Spleen (tissue), 11 donors: ENCODE measurements around the gene DDAH1. TPM values are rescaled to one million over a fixed set of nuclear protein-coding genes. Genes with fewer than 3 reads are reported as not detected.

ENCODE experiments used
- DNase-seq: peaks from one replicate; pipeline ENCODE4 v3.0.0-alpha.2; 2020
- H3K27ac ChIP-seq, 8 donors: fragments of 200-600 bp; sonication (generic) in 7 of 8; 1 replicate in 4 of 8; 2 replicates in 4 of 8; pipeline versions ENCODE4 v1.5.0 to v1.8.0; 2016 to 2021; ENCODE audit warnings: inconsistent platforms in 4 of 8, mild to moderate bottlenecking in 4 of 8, moderate library complexity in 1 of 8
- H3K27me3 ChIP-seq, 7 donors: fragments of 200-600 bp; sonication (generic) in 6 of 7; replicated peaks in 1 of 7; 1 replicate in 4 of 7; 2 replicates in 3 of 7; pipeline versions ENCODE4 v1.5.0 to v1.8.0; 2016 to 2021; ENCODE audit warnings: inconsistent platforms in 3 of 7, mild to moderate bottlenecking in 1 of 7
- H3K36me3 ChIP-seq, 6 donors: fragments of 200-600 bp; sonication (generic) in 5 of 6; 1 replicate in 4 of 6; 2 replicates in 2 of 6; pipeline versions ENCODE4 v1.5.0 to v1.8.0; 2016 to 2021; ENCODE audit warnings: inconsistent platforms in 2 of 6
- H3K4me1 ChIP-seq, 6 donors: fragments of 200-600 bp; sonication (generic) in 5 of 6; 1 replicate in 3 of 6; 2 replicates in 3 of 6; pipeline versions ENCODE4 v1.5.0 to v1.8.0; 2016 to 2021; ENCODE audit warnings: inconsistent platforms in 3 of 6
- H3K4me3 ChIP-seq, 8 donors: fragments of 200-600 bp; sonication (generic) in 7 of 8; 1 replicate in 4 of 8; 2 replicates in 4 of 8; pipeline versions ENCODE4 v1.5.0 to v1.8.0; 2016 to 2021; ENCODE audit warnings: inconsistent platforms in 4 of 8, mild to moderate bottlenecking in 4 of 8, moderate library complexity in 2 of 8
- H3K9me3 ChIP-seq, 8 donors: fragments of 200-600 bp; sonication (generic) in 7 of 8; 1 replicate in 4 of 8; 2 replicates in 4 of 8; pipeline versions ENCODE4 v1.5.0 to v1.8.0; 2016 to 2021; ENCODE audit warnings: inconsistent platforms in 4 of 8
- POLR2A ChIP-seq, 3 donors: fragments of 450-650 bp; IDR thresholded peaks; one replicate each; pipeline ENCODE4 v1.5.1; 2017; ENCODE audit warnings: antibody characterized with exemption in 3 of 3, mild to moderate bottlenecking in 1 of 3
- POLR2AphosphoS5 ChIP-seq, 3 donors: sonication (generic); formaldehyde crosslinking; IDR thresholded peaks; one replicate each; pipeline ENCODE4 v1.5.1; 2017; ENCODE audit warnings: antibody characterized with exemption in 3 of 3
- WGBS, 5 donors: extraction: QIAGEN DNeasy Blood & Tissue Kit in 3 of 5; methylation state at CpG; one replicate each; pipeline versions ENCODE4 v1.1.5 to v1.1.7; 2013 to 2018; 5-methylcytosine and 5-hydroxymethylcytosine counted together
- intact Hi-C: fragments of 100-400 bp; cut with DNase I; formaldehyde crosslinking; loops from one replicate; pipeline ENCODE4 v1.15.0; 2023; ENCODE audit warnings: low total_unique reads
- polyA plus RNA-seq, 3 donors: library from polyadenylated mRNA; stranded (reverse); fragments of 200-250 nt; gene quantifications; one replicate each; pipeline ENCODE4 v1.2.1, GENCODE V29; 2013
- total RNA-seq, 7 donors: library from RNA; depleted of rRNA in 3 of 7; stranded (reverse); fragments of >200 nt in 3 of 7; fragmentation: NEBNext Ultra II Directional in 4 of 7; extraction: Animal tissue kit (Norgen Biotek cat#: 25700) in 4 of 7; gene quantifications; one replicate each; pipeline versions ENCODE4 v1.1.0 to v1.2.1, GENCODE V29; 2016 to 2021
- TF ChIP-seq, protein P1 (sequence below), 11 experiments: fragments of 200-600 bp in 7 of 11; fragments of 450-650 bp in 4 of 11; sonication (generic) in 4 of 11; IDR thresholded peaks in 8 of 11; conservative IDR thresholded peaks in 3 of 11; 1 replicate in 7 of 11; 2 replicates in 4 of 11; pipeline versions ENCODE4 v1.4.0 to v1.8.0; 2016 to 2021; ENCODE audit warnings: antibody characterized with exemption in 11 of 11, inconsistent platforms in 4 of 11, mild to moderate bottlenecking in 1 of 11
- donor health status: healthy with polysubstance abuse.
- donor health status: DM: no; HTN: no; CAD: no; lungs with moderate emphysema.
- donor health status: DM: no; HTN: no; CAD: no.
- donor health status: Bipolar disorder and iron deficiency.
- donor health status: healthy.
- donor health status: DM: no; HTN: no; CAD: no.
- donor health status: DM: yes; HTN: yes; CAD: no.

The DDAH1 gene
- total and polyA plus RNA-seq, 10 donors: 1.8 to 19.8 (median 13.7) TPM

DNA sequence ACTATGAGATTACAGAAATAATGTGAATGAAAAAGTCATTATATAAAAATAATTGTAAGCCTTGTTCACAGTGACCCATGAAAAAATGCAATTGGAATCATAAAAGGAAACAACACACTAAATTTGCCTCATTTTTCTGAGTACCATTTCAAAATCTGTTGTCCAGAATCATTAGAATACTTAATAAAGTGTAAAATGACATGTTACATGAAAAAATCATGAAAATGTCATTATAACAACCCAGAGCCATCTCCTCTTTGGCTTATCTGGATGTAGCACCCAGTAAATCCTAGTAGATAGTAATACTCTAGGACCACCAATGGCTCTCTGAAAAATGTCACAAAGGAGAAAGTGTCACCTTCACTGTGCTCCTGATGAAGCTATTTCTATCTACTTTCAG lies 76.5 kb downstream of the DDAH1 start:
- TF ChIP-seq POLR2A (IDR thresholded peaks at IDR 0.05): no peak
- TF ChIP-seq POLR2AphosphoS5 (IDR thresholded peaks at IDR 0.05): no peak
- TF ChIP-seq, protein P1, sequence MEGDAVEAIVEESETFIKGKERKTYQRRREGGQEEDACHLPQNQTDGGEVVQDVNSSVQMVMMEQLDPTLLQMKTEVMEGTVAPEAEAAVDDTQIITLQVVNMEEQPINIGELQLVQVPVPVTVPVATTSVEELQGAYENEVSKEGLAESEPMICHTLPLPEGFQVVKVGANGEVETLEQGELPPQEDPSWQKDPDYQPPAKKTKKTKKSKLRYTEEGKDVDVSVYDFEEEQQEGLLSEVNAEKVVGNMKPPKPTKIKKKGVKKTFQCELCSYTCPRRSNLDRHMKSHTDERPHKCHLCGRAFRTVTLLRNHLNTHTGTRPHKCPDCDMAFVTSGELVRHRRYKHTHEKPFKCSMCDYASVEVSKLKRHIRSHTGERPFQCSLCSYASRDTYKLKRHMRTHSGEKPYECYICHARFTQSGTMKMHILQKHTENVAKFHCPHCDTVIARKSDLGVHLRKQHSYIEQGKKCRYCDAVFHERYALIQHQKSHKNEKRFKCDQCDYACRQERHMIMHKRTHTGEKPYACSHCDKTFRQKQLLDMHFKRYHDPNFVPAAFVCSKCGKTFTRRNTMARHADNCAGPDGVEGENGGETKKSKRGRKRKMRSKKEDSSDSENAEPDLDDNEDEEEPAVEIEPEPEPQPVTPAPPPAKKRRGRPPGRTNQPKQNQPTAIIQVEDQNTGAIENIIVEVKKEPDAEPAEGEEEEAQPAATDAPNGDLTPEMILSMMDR (IDR thresholded peaks at IDR 0.05 in 8 of 11, conservative IDR thresholded peaks at IDR 0.05 in 3 of 11): no peak

DNA sequence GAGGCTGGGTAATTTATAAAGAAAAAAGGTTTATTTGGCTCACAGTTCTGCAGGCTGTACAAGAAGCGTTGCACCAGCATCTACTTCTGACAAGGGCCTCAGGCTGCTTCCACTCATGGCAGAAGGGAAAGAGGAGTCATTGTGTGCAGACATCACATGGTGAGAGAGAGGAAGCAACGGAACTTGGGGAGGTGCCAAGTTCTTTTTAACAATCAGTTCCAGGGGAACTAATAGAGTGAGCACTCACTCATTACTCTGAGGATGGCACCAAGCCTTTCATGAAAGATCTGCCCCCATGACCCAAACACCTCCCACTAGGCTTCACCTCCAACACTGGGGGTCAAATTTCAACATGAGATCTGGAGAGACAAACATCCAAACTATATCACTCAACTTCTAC lies 77.2 kb downstream of the DDAH1 start:
- DNase-seq: no peak
- WGBS, 5 donors: 46 to 83% (median 66%) methylated on average over 2 of the region's 2 CpGs

More for the DNA sequence above, 76.5 kb downstream of the DDAH1 start:
- no peak overlapping the region for H3K4me3 ChIP-seq
- no peak for DNase-seq
- H3K27ac ChIP-seq: no peak overlapping the region
- no peaks in the 10 kb centered on the region for H3K4me1 ChIP-seq
- intact Hi-C loops: no loop called here
- no peaks in the 10 kb centered on the region for H3K36me3 ChIP-seq
- no peaks in the 10 kb centered on the region for H3K27me3 ChIP-seq
- peaks cover 0 to 13% (median 3%) of the 10 kb centered on the region in 8 donors for H3K9me3 ChIP-seq

DNA sequence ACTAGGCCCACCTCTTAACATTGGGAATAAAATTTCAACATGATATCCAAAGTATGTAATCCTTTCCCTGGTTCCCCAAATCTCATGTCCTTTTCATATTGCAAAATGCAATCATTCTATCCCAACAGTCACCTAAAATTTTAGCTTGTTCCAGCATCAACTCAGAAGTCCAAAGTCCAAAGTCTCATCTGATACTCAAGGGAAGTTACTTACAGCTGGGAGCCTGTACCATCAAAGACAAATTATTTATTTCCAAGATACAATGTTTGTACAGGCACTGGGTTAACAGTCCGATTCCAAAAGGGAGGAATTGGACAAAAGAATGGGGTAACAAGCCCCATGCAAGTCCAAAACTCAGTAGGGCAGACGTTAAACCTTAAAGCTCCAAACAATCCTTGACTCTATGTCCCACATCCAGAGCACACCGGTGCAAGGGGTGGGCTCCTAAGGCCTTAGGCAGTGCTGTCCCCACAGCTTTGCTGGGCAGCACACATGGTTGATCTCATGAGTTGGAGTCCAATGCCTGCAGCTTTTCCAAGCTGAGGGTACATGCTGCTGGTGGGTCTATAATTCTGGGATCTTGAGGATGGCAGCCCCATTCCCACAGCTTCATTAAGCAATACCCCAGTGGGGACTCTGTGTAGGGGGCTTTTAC lies 78.8 kb downstream of the DDAH1 start:
- 88 to 92% (median 91%) methylated on average over 3 of the region's 3 CpGs for WGBS, 5 donors
- Histone ChIP-seq H3K27me3 (no peaks in the 10 kb centered on the region), H3K9me3 (peaks cover 0 to 27% (median 14%) of the 10 kb centered on the region in 8 donors), H3K4me1 (no peaks in the 10 kb centered on the region), H3K4me3 (no peak overlapping the region), H3K27ac (no peak overlapping the region), H3K36me3 (no peaks in the 10 kb centered on the region)
- no peak for DNase-seq
- TF ChIP-seq POLR2A (IDR thresholded peaks at IDR 0.05) (no peak), POLR2AphosphoS5 (IDR thresholded peaks at IDR 0.05) (no peak)
- TF ChIP-seq, protein P1 (IDR thresholded peaks at IDR 0.05 in 8 of 11, conservative IDR thresholded peaks at IDR 0.05 in 3 of 11): no peak
- intact Hi-C loops: no loop called here

More for the DNA sequence above, 77.2 kb downstream of the DDAH1 start:
- no peaks in the 10 kb centered on the region for H3K4me1 ChIP-seq
- TF ChIP-seq POLR2A (IDR thresholded peaks at IDR 0.05) (no peak), POLR2AphosphoS5 (IDR thresholded peaks at IDR 0.05) (no peak)
- TF ChIP-seq, protein P1 (IDR thresholded peaks at IDR 0.05 in 8 of 11, conservative IDR thresholded peaks at IDR 0.05 in 3 of 11): no peak
- H3K27me3 ChIP-seq: no peaks in the 10 kb centered on the region
- no peaks in the 10 kb centered on the region for H3K36me3 ChIP-seq
- H3K4me3 ChIP-seq: no peak overlapping the region
- intact Hi-C loops: no loop called here
- H3K9me3 ChIP-seq: peaks cover 0 to 18% (median 6%) of the 10 kb centered on the region in 8 donors
- H3K27ac ChIP-seq: no peak overlapping the region

GRCh38 chr1:85379203-85380136 lies 85.5 kb downstream of the DDAH1 start:
- no peak for DNase-seq
- intact Hi-C loops: no loop called here

More at GRCh38 chr1:85379203-85380136, 85.5 kb downstream of the DDAH1 start:
- Histone ChIP-seq H3K4me1 (no peaks in the 10 kb centered on the region), H3K9me3 (peaks cover 0 to 16% (median 11%) of the 10 kb centered on the region in 8 donors), H3K36me3 (no peaks in the 10 kb centered on the region), H3K4me3 (no peak overlapping the region), H3K27me3 (no peaks in the 10 kb centered on the region), H3K27ac (no peak overlapping the region)
- TF ChIP-seq POLR2A (IDR thresholded peaks at IDR 0.05) (no peak), POLR2AphosphoS5 (IDR thresholded peaks at IDR 0.05) (no peak)
- TF ChIP-seq, protein P1 (IDR thresholded peaks at IDR 0.05 in 8 of 11, conservative IDR thresholded peaks at IDR 0.05 in 3 of 11): no peak
- 77 to 89% (median 87%) methylated on average over 4 of the region's 4 CpGs for WGBS, 5 donors
